ENCODE data around the gene FRMD4A.

Gene FRMD4A

DNA sequence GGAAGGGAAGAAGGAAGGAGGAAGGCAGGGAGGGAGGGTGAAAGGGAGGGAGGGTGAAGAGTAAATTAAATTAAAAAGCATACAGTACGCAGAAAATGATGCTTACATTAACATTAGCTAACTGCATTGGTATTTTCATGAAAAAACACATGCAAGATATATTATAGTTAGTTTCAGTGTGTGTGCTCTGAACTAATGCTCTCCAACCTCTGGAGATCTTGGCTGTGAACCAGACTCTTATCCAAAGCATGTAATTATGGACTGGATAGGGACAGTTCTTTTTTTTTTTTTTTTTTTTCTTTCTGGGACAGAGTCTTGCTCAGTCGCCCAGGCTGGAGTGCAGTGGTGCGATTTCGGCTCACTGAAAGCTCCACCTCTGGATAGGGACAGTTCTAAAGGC is 357.0 kb downstream of the FRMD4A start:
- TF ChIP-seq POLR2A (IDR thresholded peaks at IDR 0.05; ENCODE audit: extremely low read depth, insufficient read length) (no peak), MYC (IDR thresholded peaks at IDR 0.05; ENCODE audit: low read depth, low read length) (no peak)
- TF ChIP-seq, protein P1, sequence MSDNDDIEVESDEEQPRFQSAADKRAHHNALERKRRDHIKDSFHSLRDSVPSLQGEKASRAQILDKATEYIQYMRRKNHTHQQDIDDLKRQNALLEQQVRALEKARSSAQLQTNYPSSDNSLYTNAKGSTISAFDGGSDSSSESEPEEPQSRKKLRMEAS (IDR thresholded peaks at IDR 0.05; ENCODE audit: low read depth, low read length): no peak
- TF ChIP-seq, protein P2, sequence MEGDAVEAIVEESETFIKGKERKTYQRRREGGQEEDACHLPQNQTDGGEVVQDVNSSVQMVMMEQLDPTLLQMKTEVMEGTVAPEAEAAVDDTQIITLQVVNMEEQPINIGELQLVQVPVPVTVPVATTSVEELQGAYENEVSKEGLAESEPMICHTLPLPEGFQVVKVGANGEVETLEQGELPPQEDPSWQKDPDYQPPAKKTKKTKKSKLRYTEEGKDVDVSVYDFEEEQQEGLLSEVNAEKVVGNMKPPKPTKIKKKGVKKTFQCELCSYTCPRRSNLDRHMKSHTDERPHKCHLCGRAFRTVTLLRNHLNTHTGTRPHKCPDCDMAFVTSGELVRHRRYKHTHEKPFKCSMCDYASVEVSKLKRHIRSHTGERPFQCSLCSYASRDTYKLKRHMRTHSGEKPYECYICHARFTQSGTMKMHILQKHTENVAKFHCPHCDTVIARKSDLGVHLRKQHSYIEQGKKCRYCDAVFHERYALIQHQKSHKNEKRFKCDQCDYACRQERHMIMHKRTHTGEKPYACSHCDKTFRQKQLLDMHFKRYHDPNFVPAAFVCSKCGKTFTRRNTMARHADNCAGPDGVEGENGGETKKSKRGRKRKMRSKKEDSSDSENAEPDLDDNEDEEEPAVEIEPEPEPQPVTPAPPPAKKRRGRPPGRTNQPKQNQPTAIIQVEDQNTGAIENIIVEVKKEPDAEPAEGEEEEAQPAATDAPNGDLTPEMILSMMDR (IDR thresholded peaks at IDR 0.05; ENCODE audit: low read depth, low read length): no peak
- DNase-seq (ENCODE audit: low read depth): no peak
- H3K4me3 ChIP-seq (ENCODE audit: low read depth, low read length): no peak overlapping the region

DNA sequence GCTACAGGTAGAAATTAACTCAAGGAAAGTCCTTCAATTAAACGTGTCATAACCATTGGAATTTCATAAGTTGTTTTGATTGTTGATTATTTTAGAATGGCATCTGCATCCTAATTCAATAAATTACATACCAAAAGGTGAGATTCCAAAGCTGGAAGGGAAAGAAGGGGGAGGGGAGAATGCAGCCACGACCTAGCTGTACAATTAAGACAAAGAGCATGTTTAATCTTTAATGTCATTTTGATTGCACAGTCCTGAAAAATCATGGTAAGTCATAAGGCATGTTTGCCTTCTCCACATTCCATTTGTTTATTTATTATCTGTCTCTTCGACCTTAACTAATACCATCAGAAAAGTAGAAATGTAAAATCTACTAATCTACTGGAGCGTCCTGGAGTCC is 358.1 kb downstream of the FRMD4A start:
- no peak overlapping the region for H3K4me3 ChIP-seq (ENCODE audit: low read depth, low read length)
- no peak for TF ChIP-seq MYC (IDR thresholded peaks at IDR 0.05; ENCODE audit: low read depth, low read length)
- TF ChIP-seq, protein P2 (IDR thresholded peaks at IDR 0.05; ENCODE audit: low read depth, low read length): no peak
- TF ChIP-seq, protein P1 (IDR thresholded peaks at IDR 0.05; ENCODE audit: low read depth, low read length): no peak
- no peak for TF ChIP-seq POLR2A (IDR thresholded peaks at IDR 0.05; ENCODE audit: extremely low read depth, insufficient read length)
- DNase-seq (ENCODE audit: low read depth): no peak

DNA sequence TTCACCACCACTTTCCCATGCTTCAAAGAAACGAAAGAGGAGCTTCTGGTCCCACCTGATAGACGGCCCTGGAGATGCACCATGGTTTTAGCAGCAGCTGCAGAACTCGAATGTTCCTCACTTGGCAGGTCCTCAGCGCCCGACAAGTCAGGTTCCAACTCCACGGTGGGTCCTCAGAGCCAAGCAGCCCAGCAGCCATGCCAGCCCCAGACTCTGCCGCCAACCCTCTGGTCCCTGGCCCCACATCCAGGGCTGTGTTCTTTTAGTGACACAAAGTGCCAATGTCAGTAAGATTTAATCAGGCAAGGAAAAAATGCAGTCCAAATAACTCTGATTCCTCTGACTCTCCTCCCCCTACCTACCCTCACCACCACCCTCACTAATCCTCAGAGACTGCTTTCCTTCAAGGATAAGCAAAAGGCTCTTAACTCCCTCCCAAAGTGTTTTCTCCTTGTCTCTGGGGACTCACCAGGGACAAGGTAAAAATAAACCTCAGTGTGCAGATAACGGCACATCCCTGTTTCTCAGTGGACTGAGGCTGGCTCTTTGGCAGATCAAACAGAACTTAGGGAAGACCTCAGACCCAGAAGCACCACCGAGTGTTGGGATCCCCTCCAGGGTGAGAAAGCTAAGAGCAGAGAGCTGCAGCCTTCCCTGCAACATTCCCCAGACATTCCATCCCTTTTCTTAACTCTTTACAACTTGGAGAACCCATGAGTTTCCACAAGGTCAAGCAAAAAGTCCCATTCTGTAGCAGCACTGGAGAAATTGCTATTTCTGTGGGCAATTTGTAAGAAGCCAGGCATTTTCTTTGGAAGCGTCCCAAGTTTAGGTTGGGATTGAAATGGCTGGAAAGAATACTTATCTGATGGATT is 358.9 kb downstream of the FRMD4A start:
- H3K4me3 ChIP-seq (ENCODE audit: low read depth, low read length): no peak overlapping the region
- TF ChIP-seq, protein P1 (IDR thresholded peaks at IDR 0.05; ENCODE audit: low read depth, low read length): no peak
- TF ChIP-seq POLR2A (IDR thresholded peaks at IDR 0.05; ENCODE audit: extremely low read depth, insufficient read length) (no peak), MYC (IDR thresholded peaks at IDR 0.05; ENCODE audit: low read depth, low read length) (no peak)
- TF ChIP-seq, protein P2 (IDR thresholded peaks at IDR 0.05; ENCODE audit: low read depth, low read length): no peak
- DNase-seq (ENCODE audit: low read depth): no peak

DNA sequence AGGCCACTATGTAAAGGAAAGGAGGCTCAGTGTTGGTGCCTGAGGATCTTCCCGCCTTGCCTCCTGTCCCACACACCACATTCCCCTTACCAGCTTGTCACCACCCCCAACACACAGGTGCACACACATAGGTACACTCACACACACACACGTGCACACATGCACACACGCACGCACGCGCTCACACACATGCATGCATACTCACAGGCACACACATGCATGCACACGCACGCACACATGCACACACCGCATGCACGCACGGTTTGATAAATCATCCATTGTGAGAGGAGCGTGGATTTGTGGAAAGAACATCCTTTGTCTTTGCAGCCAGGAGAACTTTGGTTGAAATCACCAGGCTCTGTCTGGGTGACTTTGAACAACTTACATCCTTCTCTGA is 359.8 kb downstream of the FRMD4A start:
- TF ChIP-seq, protein P2 (IDR thresholded peaks at IDR 0.05; ENCODE audit: low read depth, low read length): no peak
- TF ChIP-seq MYC (IDR thresholded peaks at IDR 0.05; ENCODE audit: low read depth, low read length) (no peak), POLR2A (IDR thresholded peaks at IDR 0.05; ENCODE audit: extremely low read depth, insufficient read length) (no peak)
- TF ChIP-seq, protein P1 (IDR thresholded peaks at IDR 0.05; ENCODE audit: low read depth, low read length): no peak
- H3K4me3 ChIP-seq (ENCODE audit: low read depth, low read length): no peak overlapping the region
- DNase-seq (ENCODE audit: low read depth): no peak

DNA sequence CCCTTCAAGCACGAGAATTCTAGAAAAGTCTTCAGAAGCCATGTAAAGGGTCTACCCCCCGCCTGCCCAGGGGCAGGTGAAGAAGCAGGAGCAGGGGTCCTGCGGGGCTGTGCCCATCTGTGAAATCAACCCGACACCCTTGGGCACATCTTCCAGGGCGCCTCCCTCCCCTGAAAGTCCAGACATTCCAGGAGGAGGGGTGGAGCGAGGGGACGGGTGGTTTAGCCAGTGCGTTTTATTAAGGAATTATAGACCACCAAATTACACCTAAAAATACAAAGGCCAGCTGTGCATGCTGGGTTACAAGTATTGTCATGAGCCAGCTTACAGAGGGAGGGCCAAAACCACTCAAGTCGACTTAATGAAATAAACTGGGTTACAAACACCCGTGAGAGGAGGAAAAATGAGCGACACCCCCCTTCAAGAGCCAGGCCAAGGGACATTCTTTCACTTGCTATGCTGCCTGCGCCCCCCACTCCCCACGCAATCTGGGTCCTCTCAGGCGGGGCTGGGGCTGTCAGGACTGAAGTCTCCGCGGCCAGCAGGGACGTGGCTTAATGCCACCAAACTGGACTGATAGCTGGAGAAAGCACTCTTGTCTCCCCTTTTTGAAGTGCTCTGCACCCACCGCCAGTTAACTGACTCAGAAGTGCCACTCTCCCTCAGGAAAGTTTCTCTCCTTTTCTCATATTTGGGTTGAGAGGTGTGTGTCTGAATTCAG is 360.3 kb downstream of the FRMD4A start:
- TF ChIP-seq POLR2A (IDR thresholded peaks at IDR 0.05; ENCODE audit: extremely low read depth, insufficient read length) (no peak), MYC (IDR thresholded peaks at IDR 0.05; ENCODE audit: low read depth, low read length) (no peak)
- TF ChIP-seq, protein P1 (IDR thresholded peaks at IDR 0.05; ENCODE audit: low read depth, low read length): no peak
- TF ChIP-seq, protein P2 (IDR thresholded peaks at IDR 0.05; ENCODE audit: low read depth, low read length): no peak
- no peak for DNase-seq (ENCODE audit: low read depth)
- no peak overlapping the region for H3K4me3 ChIP-seq (ENCODE audit: low read depth, low read length)

Measured in NB4 (cell line).